Mononuclear cell (primary cell): ENCODE measurements around the gene CCR1. TPM values are rescaled to one million over a fixed set of nuclear protein-coding genes. Genes with fewer than 3 reads are reported as not detected.

Experiments
- H3K27me3 ChIP-seq: 2 replicates; pipeline ENCODE4 v1.6.0; 2011; ENCODE audit warnings: low read length, control low read depth; ENCODE audit not compliant: insufficient read depth
- H3K4me1 ChIP-seq: 2 replicates; pipeline ENCODE4 v1.5.1; 2011; ENCODE audit warnings: mild to moderate bottlenecking, low read length, control low read depth; ENCODE audit not compliant: insufficient read depth
- H3K4me3 ChIP-seq: 2 replicates; pipeline ENCODE4 v1.5.1; 2011; ENCODE audit warnings: mild to moderate bottlenecking, low read length, moderate library complexity
- H3K9me3 ChIP-seq: 2 replicates; pipeline ENCODE4 v1.5.1; 2011; ENCODE audit warnings: low read depth, mild to moderate bottlenecking, control low read depth, low read length
- total RNA-seq: library from RNA; depleted of rRNA; stranded (reverse); fragments of >200 nt; gene quantifications from one replicate; pipeline ENCODE4 v1.2.3, GENCODE V29; 2012

CCR1 gene
- total RNA-seq, result 60.7 TPM

- no peaks in the 10 kb centered on the region for H3K9me3 ChIP-seq
- peaks cover 87% of the 10 kb centered on the region for H3K4me1 ChIP-seq
- H3K27me3 ChIP-seq, result no peaks in the 10 kb centered on the region
- peak within 1 kb of the TSS; percentile 79 for H3K4me3 ChIP-seq
Observed at GRCh38 chr3:46208167-46208704, at the start of gene CCR1. CCR1 (minus strand) TSS chr3:46208313; CDS start chr3:46204313, 4,000 bp downstream.

GRCh38 chr3:46252980-46253379 is 44.9 kb upstream of the CCR1 start:
- no peaks in the 10 kb centered on the region for H3K4me1 ChIP-seq
- H3K9me3 ChIP-seq, result no peaks in the 10 kb centered on the region
- H3K4me3 ChIP-seq, result no peak overlapping the region
- no peaks in the 10 kb centered on the region for H3K27me3 ChIP-seq

- Histone ChIP-seq H3K27me3 (no peaks in the 10 kb centered on the region), H3K9me3 (no peaks in the 10 kb centered on the region), H3K4me1 (peaks cover 17% of the 10 kb centered on the region), H3K4me3 (no peak overlapping the region)
Observed at GRCh38 chr3:46245146-46245545, 37.0 kb upstream of the CCR1 start.

GRCh38 chr3:46243560-46243959 is 35.4 kb upstream of the CCR1 start:
- peaks cover 17% of the 10 kb centered on the region for H3K4me1 ChIP-seq
- H3K4me3 ChIP-seq, result peak overlapping the region; percentile 3

GRCh38 chr3:46242120-46242519 is 34.0 kb upstream of the CCR1 start, which contains the start of gene CCR3:
CCR3 (plus strand) TSS chr3:46242460; CDS start chr3:46265159, 22,699 bp downstream.
- Histone ChIP-seq H3K9me3 (no peaks in the 10 kb centered on the region), H3K4me3 (peak within 1 kb of the TSS; percentile 3), H3K4me1 (peaks cover 17% of the 10 kb centered on the region), H3K27me3 (no peaks in the 10 kb centered on the region)

More at GRCh38 chr3:46243560-46243959, 35.4 kb upstream of the CCR1 start:
- no peaks in the 10 kb centered on the region for H3K27me3 ChIP-seq
- H3K9me3 ChIP-seq, result no peaks in the 10 kb centered on the region

GRCh38 chr3:46239952-46240351 is 31.8 kb upstream of the CCR1 start:
- Histone ChIP-seq H3K4me1 (peaks cover 34% of the 10 kb centered on the region), H3K9me3 (no peaks in the 10 kb centered on the region), H3K4me3 (no peak overlapping the region), H3K27me3 (no peaks in the 10 kb centered on the region)

GRCh38 chr3:46239301-46239938 is 31.3 kb upstream of the CCR1 start:
- peaks cover 34% of the 10 kb centered on the region for H3K4me1 ChIP-seq
- no peak overlapping the region for H3K4me3 ChIP-seq
- no peaks in the 10 kb centered on the region for H3K27me3 ChIP-seq
- H3K9me3 ChIP-seq, result no peaks in the 10 kb centered on the region

GRCh38 chr3:46238386-46238785 is 30.3 kb upstream of the CCR1 start:
- Histone ChIP-seq H3K9me3 (no peaks in the 10 kb centered on the region), H3K27me3 (no peaks in the 10 kb centered on the region), H3K4me3 (no peak overlapping the region), H3K4me1 (peaks cover 39% of the 10 kb centered on the region)

GRCh38 chr3:46236294-46237054 is 28.4 kb upstream of the CCR1 start:
- peaks cover 32% of the 10 kb centered on the region for H3K4me1 ChIP-seq
- no peak overlapping the region for H3K4me3 ChIP-seq
- no peaks in the 10 kb centered on the region for H3K27me3 ChIP-seq
- H3K9me3 ChIP-seq, result no peaks in the 10 kb centered on the region

GRCh38 chr3:46235425-46235824 is 27.3 kb upstream of the CCR1 start:
- Histone ChIP-seq H3K4me1 (peaks cover 28% of the 10 kb centered on the region), H3K4me3 (no peak overlapping the region), H3K27me3 (no peaks in the 10 kb centered on the region), H3K9me3 (no peaks in the 10 kb centered on the region)

- Histone ChIP-seq H3K9me3 (no peaks in the 10 kb centered on the region), H3K4me1 (peaks cover 37% of the 10 kb centered on the region), H3K27me3 (no peaks in the 10 kb centered on the region), H3K4me3 (no peak overlapping the region)
Observed at GRCh38 chr3:46233194-46233593, 25.1 kb upstream of the CCR1 start.

GRCh38 chr3:46231323-46231722 is 23.2 kb upstream of the CCR1 start:
- H3K9me3 ChIP-seq, result no peaks in the 10 kb centered on the region
- no peaks in the 10 kb centered on the region for H3K27me3 ChIP-seq
- no peak overlapping the region for H3K4me3 ChIP-seq
- peaks cover 40% of the 10 kb centered on the region for H3K4me1 ChIP-seq

GRCh38 chr3:46228260-46229242 is 20.4 kb upstream of the CCR1 start:
- H3K27me3 ChIP-seq, result no peaks in the 10 kb centered on the region
- H3K9me3 ChIP-seq, result no peaks in the 10 kb centered on the region
- H3K4me1 ChIP-seq, result peaks cover 33% of the 10 kb centered on the region
- no peak overlapping the region for H3K4me3 ChIP-seq

- no peak overlapping the region for H3K4me3 ChIP-seq
- H3K9me3 ChIP-seq, result no peaks in the 10 kb centered on the region
- H3K4me1 ChIP-seq, result peaks cover 44% of the 10 kb centered on the region
- H3K27me3 ChIP-seq, result no peaks in the 10 kb centered on the region
Observed at GRCh38 chr3:46222435-46223161, 14.5 kb upstream of the CCR1 start.
